GM18511 (cell line): ENCODE results near the gene SCN1B.
"Not testable (repeated sequence)": the region's sequence is repeated elsewhere in the genome, so short reads cannot be mapped to it uniquely, and the experiment has no call there.

Source experiments
- ATAC-seq: cut with Tn5 transposase; IDR thresholded peaks from one replicate; pipeline ENCODE4 v1.9.1; 2021; ENCODE audit warnings: mild to moderate bottlenecking, moderate library complexity; ENCODE audit not compliant: unreplicated experiment

The SCN1B gene

DNA sequence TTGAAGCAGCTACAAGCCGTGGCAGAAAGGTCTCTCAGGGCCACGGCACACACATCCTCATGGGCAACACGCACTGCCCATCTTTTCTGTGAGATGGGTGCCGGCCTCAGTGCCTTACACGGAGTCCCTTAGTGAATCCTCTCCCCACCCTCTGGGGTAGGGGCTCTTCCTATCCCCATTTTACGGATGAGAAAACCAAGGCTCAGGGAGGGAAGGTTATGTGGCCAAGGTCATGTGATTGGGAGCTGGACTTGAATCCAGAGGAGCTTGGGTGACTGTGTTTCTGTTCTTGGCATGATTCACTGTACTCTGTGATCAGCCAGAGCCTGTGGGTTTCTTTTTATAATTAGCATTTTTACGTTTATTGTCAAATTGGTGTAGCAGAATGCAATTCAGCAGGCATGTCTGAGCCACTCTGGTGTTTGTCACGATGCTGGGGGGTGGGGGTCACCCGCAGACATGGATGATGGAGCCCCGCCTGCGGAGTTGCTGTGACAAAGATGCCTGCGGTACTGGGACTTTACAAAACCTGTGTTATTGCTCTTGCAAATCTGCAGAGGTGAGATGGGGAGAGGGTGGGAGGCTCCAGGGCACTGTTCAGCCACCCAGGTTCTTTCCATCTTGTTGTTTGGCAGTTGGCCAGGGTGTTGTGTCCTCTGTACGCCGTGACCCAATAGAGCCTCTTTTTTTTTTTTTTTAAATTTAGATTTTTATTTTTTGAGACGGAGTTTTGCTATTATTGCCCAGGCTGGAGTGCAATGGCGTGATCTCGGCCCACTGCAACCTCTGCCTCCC, 4.5 kb downstream of the SCN1B start:
- ATAC-seq: no peak

DNA sequence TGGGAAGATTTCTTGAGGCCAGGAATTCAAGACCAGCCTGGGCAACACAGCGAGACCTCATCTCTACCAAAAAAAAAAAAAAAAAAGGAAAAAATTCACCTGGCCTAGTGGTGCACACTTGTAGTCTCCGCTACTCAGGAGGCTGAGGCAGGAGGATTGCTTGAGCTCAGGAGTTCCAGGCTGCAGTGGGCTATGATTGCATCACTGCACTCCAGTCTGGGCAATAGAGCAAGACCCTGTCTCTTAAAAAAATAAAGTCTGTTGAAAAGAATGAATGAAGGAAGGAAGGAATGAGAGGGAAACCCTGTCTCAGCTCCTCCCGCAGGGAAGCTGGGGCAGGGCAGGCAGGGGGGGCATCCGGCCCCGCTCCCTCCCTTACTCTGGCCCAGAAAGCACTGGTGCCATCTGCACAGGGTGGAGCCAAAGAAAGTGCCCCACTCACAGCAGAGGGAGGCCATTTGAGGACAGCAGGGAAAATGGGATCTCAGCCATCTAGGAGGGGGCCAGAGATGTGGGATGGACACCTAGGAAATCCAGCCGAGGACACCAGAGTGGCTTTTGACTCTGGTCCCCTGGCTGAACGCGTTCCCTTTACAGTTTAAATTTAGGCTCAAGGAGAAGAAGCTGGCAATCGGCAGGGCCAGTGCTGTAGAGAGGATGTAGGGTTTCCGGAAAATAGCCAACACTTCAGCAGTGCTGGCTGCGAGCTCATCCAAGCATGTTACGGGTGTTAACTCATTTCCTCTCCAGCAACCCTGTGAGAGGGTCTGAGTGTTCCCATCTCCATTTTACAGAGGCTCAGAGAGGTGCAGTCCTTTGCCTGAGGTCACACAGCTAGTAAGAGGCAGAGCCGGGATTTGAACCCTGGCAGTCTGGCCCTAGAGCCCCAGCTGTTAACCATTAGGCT, 7.7 kb downstream of the SCN1B start:
- peak; percentile 77 for ATAC-seq

DNA sequence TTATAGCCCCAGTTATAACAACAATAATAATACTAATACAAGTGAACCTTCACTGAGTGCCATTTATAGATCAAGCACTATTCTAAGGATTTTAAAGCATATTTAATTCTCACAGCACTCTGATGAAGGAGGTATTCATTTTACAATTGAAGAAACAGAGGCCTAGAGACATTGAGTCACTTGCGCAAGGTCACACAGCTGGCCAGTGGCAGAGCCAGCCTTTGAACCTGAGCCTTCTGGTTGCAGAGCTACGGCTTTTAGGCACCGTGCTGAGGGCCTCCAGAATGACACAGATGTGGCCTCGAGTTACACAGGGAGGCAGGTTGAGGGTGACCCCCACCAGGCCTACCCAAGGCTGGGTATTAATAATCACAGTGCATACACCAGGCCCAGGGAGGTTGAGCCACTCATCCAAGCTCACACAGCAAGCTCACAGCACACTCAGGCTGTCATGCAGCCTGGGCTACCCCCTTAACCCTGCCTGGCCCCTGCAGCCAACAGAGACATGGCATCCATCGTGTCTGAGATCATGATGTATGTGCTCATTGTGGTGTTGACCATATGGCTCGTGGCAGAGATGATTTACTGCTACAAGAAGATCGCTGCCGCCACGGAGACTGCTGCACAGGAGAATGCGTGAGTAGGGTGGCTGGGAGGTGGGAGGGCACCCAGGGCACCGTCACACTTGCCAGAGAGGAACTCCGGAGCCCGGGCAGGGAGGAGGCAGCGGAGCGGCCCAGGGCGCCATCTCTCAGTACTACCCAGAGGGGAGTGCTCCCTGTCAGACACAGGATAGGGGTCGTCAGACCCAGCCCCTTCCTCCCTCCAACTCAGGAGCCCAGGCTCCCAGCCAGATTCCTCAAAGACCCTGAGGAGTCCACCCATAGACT, 8.6 kb downstream of the SCN1B start:
- no peak for ATAC-seq

DNA sequence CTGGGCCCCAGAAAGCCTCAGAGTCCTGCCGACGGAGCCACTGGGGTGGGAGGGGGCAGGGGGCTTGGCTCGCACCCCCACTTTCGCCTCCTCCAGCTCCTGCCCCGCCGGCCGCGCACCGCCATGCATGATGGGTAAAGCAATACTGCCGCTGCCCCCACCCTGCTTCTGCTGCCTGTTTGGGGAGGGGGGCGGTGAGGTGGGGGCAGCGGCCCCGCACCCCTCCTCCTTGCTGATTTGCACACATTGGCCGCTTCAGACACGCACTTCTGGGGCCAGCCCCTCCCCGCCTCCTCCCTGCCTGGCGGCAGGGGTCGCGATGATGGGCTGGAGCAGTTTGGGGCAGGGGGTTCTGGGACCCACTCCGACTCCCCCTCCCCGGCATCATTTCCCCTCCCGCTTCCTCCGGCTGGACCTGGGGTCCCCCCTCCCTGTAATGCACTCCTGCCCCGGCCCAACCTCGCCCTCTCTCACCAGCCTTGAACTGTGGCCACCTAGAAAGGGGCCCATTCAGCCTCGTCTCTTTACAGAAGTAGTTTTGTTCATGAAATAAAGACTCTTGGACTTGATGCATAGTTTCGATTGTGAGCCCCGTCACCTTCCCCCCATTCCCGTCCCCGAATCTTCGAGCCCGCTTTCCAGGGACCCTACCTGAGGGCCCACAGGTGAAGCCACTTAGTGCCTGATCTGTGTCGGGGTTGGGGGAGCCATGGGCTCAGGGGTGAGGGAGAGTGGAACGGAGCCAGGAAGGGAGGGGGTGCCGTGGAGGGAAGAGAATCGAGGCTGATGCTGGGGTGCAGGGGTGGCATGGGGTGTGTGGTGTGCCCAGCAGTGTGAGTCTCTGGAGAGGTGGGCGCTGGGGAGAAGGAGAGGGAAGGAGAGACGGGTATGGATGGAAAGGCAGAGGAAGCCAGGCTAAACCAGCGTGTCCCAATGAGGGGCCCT, 9.9 kb downstream of the SCN1B start:
- no peak for ATAC-seq

DNA sequence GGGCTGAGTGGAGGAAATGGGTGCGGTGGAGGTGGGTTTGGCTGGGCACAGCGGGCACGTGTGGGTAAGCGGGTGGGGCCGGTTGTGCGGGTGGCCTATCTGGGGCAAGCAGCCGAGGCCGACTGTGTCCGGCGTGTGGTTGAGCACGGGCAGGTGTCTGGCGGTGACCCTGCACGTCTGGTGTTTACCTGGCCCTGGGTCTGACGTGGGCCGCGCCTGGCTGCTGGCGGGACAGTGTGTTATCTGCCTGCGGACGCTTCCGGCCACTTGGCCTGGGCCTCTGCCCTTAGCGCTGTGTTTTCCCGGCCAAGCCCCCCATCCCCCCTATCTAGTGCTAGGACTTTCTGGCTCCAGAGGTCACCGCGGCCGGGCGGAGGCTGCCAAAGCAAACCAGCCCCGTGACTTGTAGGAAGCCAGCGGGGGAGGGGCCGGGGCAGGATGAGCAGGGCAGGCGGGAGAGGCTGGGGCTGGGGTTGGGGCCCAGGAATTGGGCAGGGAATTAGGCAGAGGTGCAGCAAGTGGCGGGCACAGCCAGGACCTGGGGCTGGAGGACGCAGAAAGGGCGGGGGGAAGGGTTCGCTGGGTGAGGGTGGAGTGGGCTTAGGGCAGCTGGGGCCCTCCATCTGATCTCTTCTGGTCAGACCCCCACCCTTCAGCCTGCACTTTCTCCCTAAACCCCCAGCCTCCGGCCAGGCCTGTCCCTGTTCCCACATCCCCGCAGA, 10.7 kb downstream of the SCN1B start:
- ATAC-seq: no peak

DNA sequence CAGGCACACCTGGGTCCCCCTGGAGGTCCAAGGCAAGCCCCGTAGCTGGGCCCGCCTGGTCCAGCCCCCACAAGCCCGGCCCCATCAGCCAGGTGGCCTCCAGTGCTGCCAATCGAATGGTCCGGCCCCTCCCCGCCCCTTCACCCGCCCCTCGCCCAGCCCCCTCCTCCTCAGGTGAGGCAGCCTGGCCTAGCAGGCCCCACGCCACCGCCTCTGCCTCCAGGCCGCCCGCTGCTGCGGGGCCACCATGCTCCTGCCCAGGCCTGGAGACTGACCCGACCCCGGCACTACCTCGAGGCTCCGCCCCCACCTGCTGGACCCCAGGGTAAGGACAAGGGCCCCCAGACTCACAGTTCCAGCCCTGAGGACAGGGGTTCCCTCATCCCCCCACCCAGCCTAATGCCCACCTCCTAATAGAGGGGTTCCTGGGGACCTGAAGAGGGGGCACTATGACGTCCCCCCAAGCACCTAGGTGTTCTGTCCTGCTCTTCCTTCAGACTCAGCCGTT, 11.3 kb downstream of the SCN1B start, which contains the start of gene HPN:
TSS of gene HPN (plus strand) at position 174 of the 508 bp plus-strand sequence. CDS start 786 bp downstream, outside the sequence.
- no peak for ATAC-seq

DNA sequence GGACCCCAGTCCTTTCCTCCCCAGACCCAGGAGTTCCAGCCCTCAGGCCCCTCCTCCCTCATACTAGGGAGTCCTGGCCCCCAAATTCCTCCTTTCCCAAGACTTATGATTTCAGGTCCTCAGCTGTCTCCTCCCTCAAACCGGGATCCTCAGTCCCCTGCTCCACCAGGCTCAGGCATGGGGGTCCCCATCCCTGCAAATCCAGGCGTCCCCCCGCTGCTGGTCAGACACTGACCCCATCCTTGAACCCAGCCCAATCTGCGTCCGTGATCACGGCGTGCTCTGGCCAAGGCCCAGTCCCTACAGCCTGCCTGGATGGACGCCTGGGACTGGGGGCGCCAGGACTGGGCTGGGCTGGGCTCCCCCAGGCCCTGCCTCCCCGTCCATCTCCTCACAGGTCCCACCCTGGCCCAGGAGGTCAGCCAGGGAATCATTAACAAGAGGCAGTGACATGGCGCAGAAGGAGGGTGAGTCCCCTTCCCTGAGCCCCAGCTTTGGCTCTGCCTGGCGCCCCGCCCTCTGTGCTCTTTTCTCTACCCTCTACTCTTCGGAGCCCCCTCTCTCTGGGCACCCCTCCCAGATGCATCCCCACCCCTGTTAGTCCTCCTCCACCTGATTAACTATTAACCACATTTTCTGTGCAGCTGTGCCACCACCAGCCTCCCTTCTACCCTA, 11.9 kb downstream of the SCN1B start:
- ATAC-seq: no peak

DNA sequence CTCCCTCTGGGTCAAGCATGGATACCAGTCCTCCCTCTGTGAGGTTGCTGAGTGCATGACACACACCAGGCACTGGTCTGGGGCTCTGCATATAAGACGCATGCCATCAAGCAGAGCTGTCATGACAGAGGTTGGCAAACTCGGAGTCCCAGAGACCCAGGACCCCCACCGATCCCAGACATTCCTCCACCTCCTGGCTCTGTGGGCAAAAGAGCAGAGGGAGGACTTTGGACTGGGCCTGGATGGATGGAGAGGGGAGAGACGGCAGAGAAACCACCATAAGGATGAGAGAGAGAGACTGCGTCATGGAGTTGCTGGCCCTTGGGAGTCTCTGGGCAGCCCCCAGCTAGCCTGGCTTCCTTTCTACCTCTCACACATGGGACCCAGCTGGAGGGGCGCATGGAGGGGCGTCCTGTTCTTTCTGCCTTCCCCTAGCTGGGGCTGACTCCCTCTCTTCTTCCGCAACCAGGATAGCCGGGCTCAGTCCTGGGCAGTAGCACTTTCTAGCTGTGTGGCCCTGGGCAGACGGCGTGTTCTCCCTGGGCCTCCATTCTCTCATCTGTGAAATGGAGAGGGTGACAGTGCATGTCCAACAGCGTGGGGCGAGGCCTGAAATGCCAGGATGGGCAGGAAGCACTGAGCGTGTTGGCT, 12.8 kb downstream of the SCN1B start:
- no peak for ATAC-seq

DNA sequence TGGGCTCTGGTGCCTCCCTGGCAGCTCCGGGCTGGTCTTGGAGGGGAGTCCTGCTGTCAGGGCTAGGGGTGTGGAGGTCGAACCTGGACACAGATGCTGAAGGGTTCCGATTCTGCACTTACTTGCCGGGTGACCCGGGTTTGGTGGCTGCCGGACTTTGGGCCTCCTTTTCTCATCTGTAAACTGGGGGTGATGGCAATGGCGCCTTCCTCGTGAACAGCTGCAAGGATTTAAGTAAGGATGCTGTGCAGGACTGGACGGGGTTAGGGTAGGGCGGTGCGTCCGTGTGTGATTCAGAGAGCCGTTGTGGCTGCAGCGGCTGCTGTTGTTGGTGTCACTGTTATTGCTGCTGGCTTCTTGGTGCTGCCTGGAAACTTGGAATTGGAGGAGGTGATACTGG, 13.6 kb downstream of the SCN1B start:
- ATAC-seq: no peak

DNA sequence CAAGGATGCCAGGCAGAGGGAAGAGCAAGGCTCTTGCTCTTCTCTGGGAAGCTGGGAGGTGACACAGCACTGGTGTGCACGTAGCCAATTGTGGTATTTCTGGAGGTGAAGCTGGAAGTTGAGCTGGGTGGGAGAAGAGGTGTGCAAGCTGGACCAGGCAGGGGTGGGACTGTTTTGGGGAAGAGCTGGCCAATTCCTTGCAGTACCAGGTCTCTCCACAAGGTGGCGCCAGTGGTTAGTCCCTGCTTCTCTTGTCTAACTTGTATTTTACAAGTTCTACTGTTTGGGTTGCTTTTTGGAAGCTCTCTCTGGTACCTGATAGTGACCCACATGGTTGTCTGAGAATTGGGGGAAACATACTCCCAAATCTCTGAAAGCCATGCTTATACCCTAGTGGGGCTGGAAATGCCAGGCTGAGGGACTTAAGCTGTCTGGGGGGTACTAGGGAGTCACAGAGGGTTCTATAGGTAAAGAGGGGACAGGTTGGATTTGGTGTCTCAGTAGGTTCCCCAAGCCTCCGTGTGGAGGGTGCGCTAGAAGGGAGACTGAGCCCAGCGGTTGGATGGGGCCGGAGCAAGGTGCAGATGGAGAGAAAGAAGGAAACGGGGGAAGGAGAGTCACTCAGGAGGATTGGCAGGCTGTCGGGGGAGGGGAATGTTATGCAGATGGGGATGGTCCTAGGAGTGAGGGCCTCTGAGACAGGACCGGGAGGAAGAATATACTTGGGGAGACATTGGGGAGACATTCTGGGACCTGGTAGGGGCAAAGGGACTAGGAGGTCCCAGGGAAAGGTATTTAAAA, 14.2 kb downstream of the SCN1B start:
- ATAC-seq: no peak

DNA sequence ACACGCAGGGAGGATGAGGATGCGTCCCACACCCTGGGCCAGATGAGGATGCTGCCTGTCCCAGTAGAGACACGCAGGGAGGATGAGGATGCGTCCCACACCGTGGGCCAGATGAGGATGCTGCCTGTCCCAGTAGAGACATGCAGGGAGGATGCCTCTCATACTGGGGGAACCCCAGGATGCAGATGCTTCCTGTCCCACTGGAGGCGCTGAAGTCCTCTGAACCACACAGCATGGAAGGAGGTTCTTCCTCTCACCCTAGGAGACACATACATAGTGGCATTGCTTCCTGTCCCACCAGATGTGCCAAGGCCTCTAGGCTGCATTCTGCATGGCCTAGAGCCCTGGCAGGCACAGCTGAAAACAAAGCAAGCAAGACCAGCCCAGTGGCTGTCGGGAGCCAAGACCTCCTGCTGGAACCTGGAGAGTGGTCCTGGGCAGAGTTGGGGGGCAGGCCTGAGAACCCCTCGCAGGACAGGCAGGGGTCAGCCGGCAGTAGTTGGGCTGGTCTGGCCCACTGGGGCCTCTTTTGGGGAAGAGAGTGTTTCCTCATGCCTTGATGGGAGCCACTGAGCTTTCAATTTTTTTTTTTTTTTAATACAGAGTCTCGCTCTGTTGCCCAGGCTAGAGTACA, 15.5 kb downstream of the SCN1B start:
- ATAC-seq: peak; percentile 60

DNA sequence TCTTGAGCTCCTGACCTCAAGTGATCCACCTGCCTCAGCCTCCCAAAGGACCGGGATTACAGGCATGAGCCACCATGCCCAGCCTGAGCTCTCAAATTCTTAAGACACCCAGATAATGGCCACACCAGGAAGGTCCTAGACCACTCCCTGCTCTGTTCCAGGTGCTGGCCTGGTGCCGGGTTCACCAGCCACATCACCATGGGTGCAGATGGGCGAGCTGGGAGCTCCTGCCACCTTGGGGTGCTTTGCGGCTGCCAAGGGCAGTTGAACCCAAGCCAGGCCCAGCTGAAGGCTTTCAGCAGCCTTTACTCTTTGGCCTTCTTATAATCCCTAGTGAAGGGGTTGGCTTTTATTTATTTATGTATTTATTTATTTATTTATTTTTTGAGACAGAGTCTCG, 16.2 kb downstream of the SCN1B start:
- no peak for ATAC-seq

DNA sequence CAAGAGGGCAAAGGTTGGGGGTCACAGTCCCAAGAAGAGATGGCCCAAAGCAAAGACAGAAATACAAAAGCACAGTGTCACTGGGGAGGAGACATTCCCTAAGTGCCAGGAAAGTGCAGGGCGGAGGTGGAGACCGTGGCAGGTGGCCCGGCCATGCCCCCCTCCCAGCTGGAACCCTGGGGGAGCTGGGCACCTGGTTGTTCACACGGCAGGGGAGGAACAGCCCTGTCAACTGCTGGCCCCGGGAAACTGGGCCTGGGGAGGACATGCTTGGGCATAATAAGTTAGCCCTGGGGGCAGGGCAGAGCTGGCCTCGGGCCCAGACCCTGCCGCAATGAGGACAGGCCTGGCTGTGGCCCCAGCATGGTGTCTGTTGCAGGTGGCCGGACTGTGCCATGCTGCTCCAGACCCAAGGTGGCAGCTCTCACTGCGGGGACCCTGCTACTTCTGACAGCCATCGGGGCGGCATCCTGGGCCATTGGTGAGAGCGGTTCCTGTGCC, 18.7 kb downstream of the SCN1B start:
- no peak for ATAC-seq

DNA sequence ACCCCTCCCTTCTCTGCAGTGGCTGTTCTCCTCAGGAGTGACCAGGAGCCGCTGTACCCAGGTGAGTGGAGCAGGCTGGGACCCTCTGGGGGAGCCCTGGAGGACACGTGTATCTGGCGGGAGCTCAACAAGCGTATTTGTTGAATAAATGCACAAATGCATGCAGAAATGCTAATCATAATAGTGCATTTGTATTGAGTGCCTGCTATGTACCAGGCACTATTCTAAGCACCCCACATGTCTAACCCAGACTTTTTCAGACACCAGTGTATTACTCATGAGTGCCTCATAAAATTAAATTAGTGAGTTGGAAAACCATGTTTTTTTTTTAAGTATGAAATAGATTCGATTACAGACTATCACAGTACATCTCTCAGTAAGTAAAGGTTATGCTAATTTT, 19.2 kb downstream of the SCN1B start:
- no peak for ATAC-seq

DNA sequence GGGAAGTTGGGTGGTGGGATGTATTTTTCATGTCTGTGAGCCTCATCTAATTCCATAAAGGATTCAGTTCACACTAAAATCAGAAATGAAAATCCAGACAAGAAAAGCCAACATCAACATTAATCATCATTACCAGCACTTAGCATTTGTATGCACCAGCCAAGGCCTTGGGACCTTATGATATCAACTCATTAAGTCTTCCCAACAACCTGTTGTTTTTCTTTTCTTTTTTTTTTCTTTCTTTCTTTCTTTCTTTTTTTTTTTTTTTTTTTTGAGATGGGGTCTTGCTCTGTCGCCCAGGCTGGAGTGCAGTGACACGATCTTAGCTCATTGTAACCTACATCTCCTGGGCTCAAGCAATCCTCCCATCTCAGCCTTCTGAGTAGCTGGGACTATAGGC, 20.4 kb downstream of the SCN1B start:
- not testable (repeated sequence) for ATAC-seq

DNA sequence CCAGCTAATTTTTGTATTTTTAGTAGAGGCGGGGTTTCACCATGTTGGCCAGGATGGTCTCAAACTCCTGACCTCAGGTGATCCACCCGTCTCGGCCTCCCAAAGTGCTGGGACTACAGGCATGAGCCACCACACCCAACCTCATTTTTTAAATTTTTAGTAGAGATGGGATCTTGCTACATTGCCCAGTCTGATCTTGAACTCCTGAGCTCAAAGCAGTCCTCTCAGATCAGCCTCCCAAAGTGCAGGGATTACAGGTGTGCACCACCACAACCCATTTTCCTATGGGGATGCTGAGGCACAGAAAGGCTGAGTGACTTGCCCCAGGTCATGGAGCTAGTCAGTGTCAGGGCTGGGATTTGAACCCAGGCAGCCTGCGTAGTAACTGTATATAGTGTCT, 21.0 kb downstream of the SCN1B start:
- not testable (repeated sequence) for ATAC-seq
